GM12872 (cell line): ENCODE measurements around the gene ABHD8.

ENCODE experiments used
- TF ChIP-seq, protein P1 (sequence below): IDR thresholded peaks from 3 replicates; pipeline ENCODE4 v1.5.1; 2011; ENCODE audit warnings: low read depth, mild to moderate bottlenecking, low read length, moderate library complexity; ENCODE audit not compliant: insufficient read depth

The ABHD8 gene

DNA sequence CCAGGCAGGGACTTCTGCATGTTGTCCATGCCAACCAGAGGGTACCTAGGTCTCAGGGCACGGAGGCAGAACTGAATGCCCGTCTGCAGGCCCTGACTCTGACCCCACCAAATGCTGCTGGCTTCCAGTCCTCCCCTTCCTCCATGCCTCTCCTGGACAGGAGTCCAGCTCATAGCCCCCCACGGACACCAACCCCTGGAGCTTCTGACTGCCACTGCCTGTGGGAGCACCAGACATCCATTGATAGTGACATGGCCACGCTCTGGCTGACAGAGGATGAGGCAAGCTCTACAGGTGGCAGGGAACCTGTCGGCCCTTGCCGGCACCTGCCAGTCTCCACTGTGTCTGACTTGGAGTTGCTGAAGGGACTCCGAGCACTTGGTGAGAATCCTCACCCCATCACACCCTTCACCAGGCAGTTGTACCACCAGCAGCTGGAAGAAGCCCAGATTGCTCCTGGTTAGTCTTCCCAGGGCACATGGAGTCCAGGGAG lies 19.7 kb downstream of the ABHD8 start:
- TF ChIP-seq, protein P1, sequence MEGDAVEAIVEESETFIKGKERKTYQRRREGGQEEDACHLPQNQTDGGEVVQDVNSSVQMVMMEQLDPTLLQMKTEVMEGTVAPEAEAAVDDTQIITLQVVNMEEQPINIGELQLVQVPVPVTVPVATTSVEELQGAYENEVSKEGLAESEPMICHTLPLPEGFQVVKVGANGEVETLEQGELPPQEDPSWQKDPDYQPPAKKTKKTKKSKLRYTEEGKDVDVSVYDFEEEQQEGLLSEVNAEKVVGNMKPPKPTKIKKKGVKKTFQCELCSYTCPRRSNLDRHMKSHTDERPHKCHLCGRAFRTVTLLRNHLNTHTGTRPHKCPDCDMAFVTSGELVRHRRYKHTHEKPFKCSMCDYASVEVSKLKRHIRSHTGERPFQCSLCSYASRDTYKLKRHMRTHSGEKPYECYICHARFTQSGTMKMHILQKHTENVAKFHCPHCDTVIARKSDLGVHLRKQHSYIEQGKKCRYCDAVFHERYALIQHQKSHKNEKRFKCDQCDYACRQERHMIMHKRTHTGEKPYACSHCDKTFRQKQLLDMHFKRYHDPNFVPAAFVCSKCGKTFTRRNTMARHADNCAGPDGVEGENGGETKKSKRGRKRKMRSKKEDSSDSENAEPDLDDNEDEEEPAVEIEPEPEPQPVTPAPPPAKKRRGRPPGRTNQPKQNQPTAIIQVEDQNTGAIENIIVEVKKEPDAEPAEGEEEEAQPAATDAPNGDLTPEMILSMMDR = no peak

DNA sequence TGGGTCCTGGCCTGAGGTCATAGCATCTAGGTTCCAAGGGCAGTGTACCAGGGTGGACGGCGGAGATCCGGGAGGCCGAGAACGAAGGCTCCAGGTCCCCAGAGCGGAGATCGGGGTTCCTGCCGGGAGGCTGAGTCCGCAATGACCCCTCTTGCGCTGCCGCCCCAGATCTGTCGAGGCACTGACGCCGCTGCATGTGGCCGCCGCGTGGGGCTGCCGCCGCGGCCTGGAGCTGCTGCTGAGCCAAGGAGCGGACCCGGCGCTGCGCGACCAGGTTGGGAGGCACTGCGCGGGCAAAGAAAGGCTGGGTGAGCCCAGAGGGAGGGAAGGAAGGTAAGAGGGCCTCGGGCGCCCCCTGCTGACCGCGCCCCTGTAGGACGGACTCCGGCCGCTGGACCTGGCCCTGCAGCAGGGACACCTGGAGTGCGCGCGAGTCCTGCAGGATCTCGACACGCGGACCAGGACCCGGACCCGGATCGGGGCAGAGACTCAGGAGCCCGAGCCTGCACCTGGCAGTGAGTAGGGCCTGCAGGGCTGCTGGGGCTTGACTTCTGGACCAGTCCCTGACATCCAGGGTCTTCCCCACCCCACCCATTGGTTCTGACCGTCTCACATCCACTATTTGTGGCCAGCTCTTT lies 20.6 kb downstream of the ABHD8 start:
- TF ChIP-seq, protein P1 = peak; percentile 87

DNA sequence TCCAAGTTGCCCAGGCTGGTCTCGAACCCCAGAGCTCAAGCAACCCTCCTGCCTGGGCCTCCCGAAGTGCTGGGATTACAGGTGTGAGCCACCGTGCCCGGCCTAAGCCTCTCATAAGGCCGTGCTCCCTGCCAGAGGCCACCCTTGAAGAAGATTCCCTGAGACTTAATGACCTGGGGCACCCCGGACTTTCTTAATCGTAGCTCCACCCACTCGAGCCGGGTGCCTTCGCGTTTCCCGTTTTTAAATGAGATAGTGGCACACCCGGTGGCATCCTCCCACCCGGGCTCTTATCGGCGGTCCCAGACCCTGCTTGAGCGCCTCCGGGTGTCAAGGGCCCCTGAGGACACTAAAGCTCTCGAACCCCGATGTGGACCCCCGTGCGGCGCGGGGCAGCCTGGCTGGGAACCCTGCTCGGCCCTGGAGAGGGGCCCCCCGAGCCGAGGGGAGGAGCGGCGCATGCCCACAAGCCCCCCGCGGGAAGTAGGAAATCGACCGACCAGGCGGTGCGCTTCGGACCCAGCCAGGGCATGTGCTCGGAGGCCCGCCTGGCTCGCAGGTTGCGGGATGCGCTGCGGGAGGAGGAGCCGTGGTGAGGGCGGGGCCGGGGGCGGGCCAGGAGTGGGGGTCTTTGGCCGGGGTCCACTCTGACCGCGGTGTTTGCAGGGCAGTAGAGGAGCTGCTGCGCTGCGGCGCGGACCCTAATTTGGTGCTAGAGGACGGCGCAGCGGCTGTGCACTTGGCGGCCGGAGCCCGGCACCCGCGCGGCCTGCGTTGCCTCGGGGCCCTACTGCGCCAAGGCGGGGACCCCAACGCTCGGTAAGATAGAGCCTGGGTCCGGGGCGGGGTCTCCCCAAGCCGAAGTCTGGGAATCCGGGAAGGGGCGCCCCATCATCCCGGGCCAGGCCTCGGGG lies 21.6 kb downstream of the ABHD8 start, which contains the start of gene ANKLE1:
ANKLE1 (plus strand) TSS at position 511 of the 914 bp plus-strand sequence; CDS start at position 531, 20 bp downstream.
- TF ChIP-seq, protein P1 = no peak

DNA sequence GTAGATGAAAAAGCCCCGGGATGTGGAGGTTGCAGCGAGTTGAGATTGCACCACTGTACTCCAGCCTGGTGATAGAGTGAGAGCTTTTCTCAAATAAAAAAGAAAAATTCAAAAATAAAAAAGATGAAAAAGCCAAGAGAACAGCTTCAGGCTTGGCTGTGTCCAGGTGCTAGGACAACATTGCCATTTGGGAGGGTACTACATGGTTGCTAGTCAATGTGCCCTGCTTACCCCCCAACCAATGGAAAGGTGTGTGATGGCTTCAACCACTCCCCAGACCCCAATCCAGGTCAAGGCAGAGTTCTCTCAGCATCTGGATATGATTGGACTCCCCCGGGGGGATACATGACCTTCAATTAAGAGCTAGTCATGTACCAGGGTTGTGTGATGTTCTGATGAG lies 23.8 kb downstream of the ABHD8 start:
- TF ChIP-seq, protein P1 = no peak

DNA sequence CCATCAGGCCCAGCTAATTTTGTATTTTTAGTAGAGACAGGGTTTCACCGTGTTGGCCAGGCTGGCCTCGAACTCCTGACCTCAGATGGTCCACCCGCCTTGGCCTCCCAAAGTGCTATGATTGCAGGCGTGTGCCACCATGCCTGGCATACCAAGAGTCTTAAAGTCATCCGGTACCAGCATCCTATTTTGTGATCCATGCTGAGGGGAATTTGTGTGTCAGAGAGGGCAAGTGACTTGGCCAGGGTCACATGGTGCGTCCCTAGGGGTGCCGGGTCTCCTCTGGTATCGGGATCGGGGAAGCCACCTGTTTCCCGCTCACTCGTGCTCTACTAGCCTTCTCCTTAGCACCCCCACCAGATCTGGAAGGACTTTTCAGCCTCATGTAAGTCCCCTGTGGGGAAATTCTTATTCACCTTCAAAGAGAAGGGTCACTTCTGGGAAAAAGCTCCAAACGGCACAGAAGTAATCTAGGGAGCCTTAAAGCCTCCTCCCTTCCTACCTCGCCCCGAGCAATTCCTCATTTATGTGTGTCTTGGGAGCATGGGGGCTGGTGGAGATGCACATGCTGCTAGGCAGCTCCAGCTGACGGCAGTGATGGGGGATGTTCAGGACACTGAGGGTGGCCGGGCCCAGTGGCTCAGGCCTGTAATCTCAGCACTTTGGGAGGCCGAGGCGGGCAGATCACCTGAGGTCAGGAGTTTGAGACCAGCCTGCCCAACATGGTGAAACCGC lies 27.6 kb downstream of the ABHD8 start:
- TF ChIP-seq, protein P1 = no peak

DNA sequence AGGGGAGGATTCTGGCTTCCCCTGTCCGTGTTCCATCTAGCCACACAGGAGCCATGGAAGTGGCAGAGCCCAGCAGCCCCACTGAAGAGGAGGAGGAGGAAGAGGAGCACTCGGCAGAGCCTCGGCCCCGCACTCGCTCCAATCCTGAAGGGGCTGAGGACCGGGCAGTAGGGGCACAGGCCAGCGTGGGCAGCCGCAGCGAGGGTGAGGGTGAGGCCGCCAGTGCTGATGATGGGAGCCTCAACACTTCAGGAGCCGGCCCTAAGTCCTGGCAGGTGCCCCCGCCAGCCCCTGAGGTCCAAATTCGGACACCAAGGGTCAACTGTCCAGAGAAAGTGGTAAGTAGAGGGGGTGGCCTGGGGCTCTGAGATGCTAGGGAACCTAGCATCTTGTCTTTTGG lies 34.5 kb downstream of the ABHD8 start:
- TF ChIP-seq, protein P1 = no peak
